PFSK-1 (cell line): ENCODE results near the gene ASCL2.

ENCODE experiments used
- POLR2AphosphoS5 ChIP-seq: IDR thresholded peaks from 2 replicates; pipeline ENCODE4 v1.6.1; 2012; ENCODE audit warnings: low read depth, mild to moderate bottlenecking, control low read depth, low read length, moderate library complexity
- REST ChIP-seq, 2 experiments: IDR thresholded peaks; 2 replicates each; pipeline versions ENCODE4 v1.6.1 to v1.8.0; 2011 to 2012; ENCODE audit warnings: low read depth in 2 of 2, low read length in 2 of 2, control low read depth in 1 of 2, inconsistent platforms in 1 of 2, mild to moderate bottlenecking in 1 of 2, moderate library complexity in 1 of 2; ENCODE audit not compliant: insufficient read depth in 1 of 2
- SIN3A ChIP-seq: IDR thresholded peaks from 2 replicates; pipeline ENCODE4 v1.6.1; 2012; ENCODE audit warnings: mild to moderate bottlenecking, low read length, moderate library complexity, borderline replicate concordance; ENCODE audit not compliant: insufficient read depth
- TAF1 ChIP-seq: IDR thresholded peaks from 2 replicates; pipeline ENCODE4 v1.6.1; 2012; ENCODE audit warnings: low read length, control low read depth, borderline replicate concordance; ENCODE audit not compliant: insufficient read depth

GRCh38 chr11:2252018-2252417, 18.4 kb downstream of the ASCL2 start:
- TF ChIP-seq SIN3A = no peak
- no peak for TF ChIP-seq TAF1
- TF ChIP-seq REST (IDR thresholded peaks at IDR 0.05; ENCODE audit: insufficient read depth in 1 of 2, low read depth in 2 of 2, low read length in 2 of 2) = no peak
- TF ChIP-seq POLR2AphosphoS5 = no peak
